Ovary (tissue), 1 donor: Measurements from ENCODE around the gene CDC42EP5.
"Not testable (repeated sequence)": the region's sequence is repeated elsewhere in the genome, so short reads cannot be mapped to it uniquely, and the experiment has no call there.

Experiments
- EP300 ChIP-seq: sonication (generic); formaldehyde crosslinking; IDR thresholded peaks from one replicate; pipeline ENCODE4 v1.6.1; 2017; ENCODE audit warnings: antibody characterized with exemption
- POLR2A ChIP-seq: fragments of 450-650 bp; IDR thresholded peaks from one replicate; pipeline ENCODE4 v1.6.1; 2017; ENCODE audit warnings: antibody characterized with exemption, mild to moderate bottlenecking, moderate library complexity

DNA sequence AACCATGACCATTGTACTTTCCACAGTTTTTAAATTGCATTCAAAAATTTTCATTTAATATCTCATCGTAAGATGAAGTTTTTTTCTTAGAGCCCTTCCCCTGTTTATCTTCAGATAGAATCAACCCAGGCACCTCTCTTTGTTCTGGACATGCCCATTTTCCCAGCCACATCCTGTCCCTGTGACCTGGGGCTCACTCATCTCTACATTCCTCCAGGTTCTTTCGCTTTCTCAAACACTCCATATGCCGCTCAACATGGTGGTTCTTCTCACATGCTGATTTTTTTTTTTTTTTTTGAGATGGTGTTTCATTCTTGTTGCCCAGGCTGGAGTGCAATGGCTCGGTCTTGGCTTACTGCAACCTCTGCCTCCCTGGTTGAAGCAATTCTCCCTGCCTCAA, 32.4 kb upstream of the CDC42EP5 start:
- not testable (repeated sequence) for TF ChIP-seq EP300, POLR2A
